Peyer's patch (tissue), 4 donors: ENCODE measurements around the gene GPC6. TPM values are rescaled to one million over a fixed set of nuclear protein-coding genes. Genes with fewer than 3 reads are reported as not detected.

ENCODE experiments used
- DNase-seq, 3 donors: peaks; one replicate each; pipeline ENCODE4 v3.0.0-alpha.2; 2017 to 2019
- H3K27ac ChIP-seq, 4 donors: fragments of 200-600 bp; sonication (generic); one replicate each; pipeline ENCODE4 v1.5.1; 2016 to 2019
- H3K27me3 ChIP-seq, 2 donors: fragments of 200-600 bp; sonication (generic); one replicate each; pipeline ENCODE4 v1.5.1; 2019
- H3K36me3 ChIP-seq, 3 donors: fragments of 200-600 bp; sonication (generic); one replicate each; pipeline ENCODE4 v1.5.1; 2016 to 2019
- H3K4me1 ChIP-seq, 4 donors: fragments of 200-600 bp; sonication (generic); one replicate each; pipeline ENCODE4 v1.5.1; 2016 to 2019
- H3K4me3 ChIP-seq, 4 donors: fragments of 200-600 bp; sonication (generic); 1 replicate in 3 of 4; 2 replicates in 1 of 4; pipeline ENCODE4 v1.5.1; 2016 to 2019; ENCODE audit warnings: mild to moderate bottlenecking in 1 of 4
- H3K9me3 ChIP-seq, 4 donors: fragments of 200-600 bp; sonication (generic); one replicate each; pipeline ENCODE4 v1.5.1; 2016 to 2019; ENCODE audit warnings: mild to moderate bottlenecking in 1 of 4
- POLR2A ChIP-seq, 2 donors: fragments of 450-650 bp; IDR thresholded peaks; one replicate each; pipeline ENCODE4 v1.5.1; 2017; ENCODE audit warnings: antibody characterized with exemption in 2 of 2, mild to moderate bottlenecking in 2 of 2, moderate library complexity in 2 of 2
- total RNA-seq, 4 donors: library from RNA; depleted of rRNA; stranded (reverse); fragments of >200 nt; gene quantifications; one replicate each; pipeline ENCODE4 v1.1.0, GENCODE V29; 2016
- TF ChIP-seq, protein P1 (sequence below), 6 experiments: fragments of 450-650 bp in 4 of 6; fragments of 200-600 bp in 2 of 6; sonication (generic) in 1 of 6; IDR thresholded peaks; one replicate each; pipeline ENCODE4 v1.5.1; 2017 to 2019; ENCODE audit warnings: antibody characterized with exemption in 6 of 6, mild to moderate bottlenecking in 3 of 6, moderate library complexity in 1 of 6

GPC6 gene
- total RNA-seq, 4 donors from 2014 or later, result 1.6 to 13.2 (median 2.6) TPM

DNA sequence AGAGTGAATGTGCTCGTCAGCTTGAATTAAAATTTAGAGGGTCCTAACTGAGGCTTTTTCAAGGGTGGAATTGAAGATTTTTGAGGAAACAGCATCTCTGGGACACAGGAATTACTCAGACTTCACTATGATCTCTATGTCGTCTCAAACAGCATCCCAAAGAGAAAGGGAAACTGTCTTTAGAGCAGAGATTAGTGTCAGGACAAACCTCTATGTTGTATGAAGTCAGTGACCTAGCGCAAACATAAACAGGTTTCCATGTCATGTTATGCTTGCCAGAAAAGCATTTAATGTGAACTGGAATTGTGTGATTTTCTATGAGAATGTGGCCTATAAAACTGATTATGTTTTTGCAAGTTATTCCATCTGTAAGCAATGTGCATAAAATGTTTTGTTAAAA lies 573.7 kb downstream of the GPC6 start:
- Histone ChIP-seq H3K36me3 (no peaks in the 10 kb centered on the region), H3K9me3 (no peaks in the 10 kb centered on the region), H3K4me1 (no peaks in the 10 kb centered on the region), H3K27me3 (no peaks in the 10 kb centered on the region), H3K4me3 (no peak overlapping the region), H3K27ac (no peak overlapping the region)
- no peak for DNase-seq
- TF ChIP-seq, protein P1, sequence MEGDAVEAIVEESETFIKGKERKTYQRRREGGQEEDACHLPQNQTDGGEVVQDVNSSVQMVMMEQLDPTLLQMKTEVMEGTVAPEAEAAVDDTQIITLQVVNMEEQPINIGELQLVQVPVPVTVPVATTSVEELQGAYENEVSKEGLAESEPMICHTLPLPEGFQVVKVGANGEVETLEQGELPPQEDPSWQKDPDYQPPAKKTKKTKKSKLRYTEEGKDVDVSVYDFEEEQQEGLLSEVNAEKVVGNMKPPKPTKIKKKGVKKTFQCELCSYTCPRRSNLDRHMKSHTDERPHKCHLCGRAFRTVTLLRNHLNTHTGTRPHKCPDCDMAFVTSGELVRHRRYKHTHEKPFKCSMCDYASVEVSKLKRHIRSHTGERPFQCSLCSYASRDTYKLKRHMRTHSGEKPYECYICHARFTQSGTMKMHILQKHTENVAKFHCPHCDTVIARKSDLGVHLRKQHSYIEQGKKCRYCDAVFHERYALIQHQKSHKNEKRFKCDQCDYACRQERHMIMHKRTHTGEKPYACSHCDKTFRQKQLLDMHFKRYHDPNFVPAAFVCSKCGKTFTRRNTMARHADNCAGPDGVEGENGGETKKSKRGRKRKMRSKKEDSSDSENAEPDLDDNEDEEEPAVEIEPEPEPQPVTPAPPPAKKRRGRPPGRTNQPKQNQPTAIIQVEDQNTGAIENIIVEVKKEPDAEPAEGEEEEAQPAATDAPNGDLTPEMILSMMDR (IDR thresholded peaks at IDR 0.05), result no peak
- TF ChIP-seq POLR2A (IDR thresholded peaks at IDR 0.05), result no peak

DNA sequence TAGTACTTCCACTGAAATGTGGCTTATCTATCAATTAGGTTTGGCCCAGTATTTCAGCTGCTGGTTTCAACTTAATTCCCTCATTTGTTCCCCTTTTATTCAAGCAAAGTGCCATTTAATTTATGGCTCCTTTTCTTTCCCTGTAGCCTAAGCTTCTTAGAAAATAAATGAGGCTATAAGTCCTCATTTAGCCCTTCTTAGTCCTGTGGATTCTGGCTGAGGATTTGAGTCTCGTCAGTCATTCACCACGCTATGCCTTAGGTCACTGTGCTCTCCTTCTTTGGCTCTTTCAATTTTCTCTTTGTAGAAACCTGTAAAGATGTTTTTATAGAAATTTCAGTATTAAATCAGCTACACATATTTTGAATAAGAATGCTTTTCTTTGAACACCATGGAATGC lies 579.1 kb downstream of the GPC6 start:
- no peaks in the 10 kb centered on the region for H3K4me1 ChIP-seq
- H3K36me3 ChIP-seq, result no peaks in the 10 kb centered on the region
- no peak overlapping the region for H3K27ac ChIP-seq
- H3K9me3 ChIP-seq, result no peaks in the 10 kb centered on the region
- H3K4me3 ChIP-seq, result no peak overlapping the region
- TF ChIP-seq, protein P1 (IDR thresholded peaks at IDR 0.05), result no peak
- TF ChIP-seq POLR2A (IDR thresholded peaks at IDR 0.05), result no peak
- no peak for DNase-seq
- H3K27me3 ChIP-seq, result no peaks in the 10 kb centered on the region

DNA sequence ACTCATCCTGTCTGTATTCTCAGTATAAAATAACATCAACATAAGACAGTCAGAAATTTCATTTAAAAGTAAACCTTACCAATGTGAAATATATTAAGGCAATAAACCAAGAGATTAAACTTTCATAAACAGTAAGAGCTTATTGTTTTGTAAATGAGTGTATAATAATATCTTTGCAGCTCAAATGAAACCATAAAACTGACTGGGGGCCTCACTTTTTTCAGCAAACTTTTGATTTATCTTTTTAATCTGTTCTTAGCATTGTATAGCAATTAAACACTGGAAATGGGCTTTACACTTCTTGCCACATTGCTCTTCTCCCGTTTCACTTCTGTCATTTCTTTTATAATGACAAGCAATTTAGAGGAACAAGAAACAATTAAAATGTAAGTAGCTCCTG lies 580.3 kb downstream of the GPC6 start:
- TF ChIP-seq, protein P1 (IDR thresholded peaks at IDR 0.05), result no peak
- TF ChIP-seq POLR2A (IDR thresholded peaks at IDR 0.05), result no peak
- no peaks in the 10 kb centered on the region for H3K4me1 ChIP-seq
- no peak overlapping the region for H3K27ac ChIP-seq
- no peaks in the 10 kb centered on the region for H3K27me3 ChIP-seq
- H3K4me3 ChIP-seq, result no peak overlapping the region
- H3K9me3 ChIP-seq, result no peaks in the 10 kb centered on the region
- H3K36me3 ChIP-seq, result no peaks in the 10 kb centered on the region
- no peak for DNase-seq

DNA sequence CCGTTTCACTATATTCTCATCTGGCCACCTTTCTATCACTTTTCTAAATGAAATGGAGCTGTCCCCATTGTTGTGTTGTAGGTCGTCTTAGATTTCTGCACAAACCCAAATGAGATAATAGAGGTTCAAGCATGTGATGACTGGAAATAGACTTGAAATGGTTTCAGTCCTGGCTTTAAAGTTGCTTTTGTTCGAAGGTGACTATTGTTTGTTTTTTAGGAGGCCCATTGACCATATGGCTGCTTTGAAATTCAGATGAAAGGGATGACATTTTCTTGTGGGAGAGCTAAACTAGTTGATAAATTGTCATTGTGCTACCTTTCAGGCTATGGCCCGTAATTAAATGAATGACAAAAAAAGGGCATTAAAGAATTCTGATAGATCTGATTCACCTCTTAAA lies 583.7 kb downstream of the GPC6 start:
- Histone ChIP-seq H3K27me3 (no peaks in the 10 kb centered on the region), H3K27ac (no peak overlapping the region), H3K4me1 (no peaks in the 10 kb centered on the region), H3K36me3 (no peaks in the 10 kb centered on the region), H3K4me3 (no peak overlapping the region), H3K9me3 (no peaks in the 10 kb centered on the region)
- DNase-seq, result no peak
- TF ChIP-seq, protein P1 (IDR thresholded peaks at IDR 0.05), result no peak
- no peak for TF ChIP-seq POLR2A (IDR thresholded peaks at IDR 0.05)

DNA sequence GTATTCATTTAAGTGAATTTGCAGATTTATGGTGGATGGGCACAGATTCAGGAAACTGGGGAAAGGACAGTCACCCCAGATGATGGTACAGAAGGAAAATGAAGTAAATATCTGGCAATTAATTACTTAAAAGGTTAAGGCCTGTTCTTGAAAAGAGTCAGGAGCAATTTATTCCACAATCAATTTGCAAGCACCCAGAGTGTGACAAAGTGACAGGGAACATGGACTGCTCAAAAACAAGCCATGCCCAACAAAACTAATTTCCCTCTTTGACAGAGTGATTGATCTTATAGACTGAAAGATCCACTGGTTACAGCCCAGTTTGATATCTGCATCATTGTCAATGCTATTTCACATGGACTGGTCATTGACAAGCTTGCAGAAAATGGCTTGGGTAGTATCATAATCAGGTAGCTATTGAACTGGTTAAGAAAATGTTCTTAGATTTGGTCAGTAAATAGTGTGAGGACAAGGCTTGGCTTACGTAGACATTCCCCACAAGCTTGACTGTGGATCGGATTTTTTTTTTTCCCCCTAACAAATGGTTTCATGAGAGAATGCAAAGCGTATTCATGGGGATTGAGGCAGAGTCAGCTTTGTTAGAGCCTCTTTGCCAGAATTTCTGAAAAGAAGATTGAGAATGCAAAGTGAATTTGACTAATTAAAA lies 584.6 kb downstream of the GPC6 start:
- no peak overlapping the region for H3K27ac ChIP-seq
- TF ChIP-seq, protein P1 (IDR thresholded peaks at IDR 0.05), result no peak
- TF ChIP-seq POLR2A (IDR thresholded peaks at IDR 0.05), result no peak
- H3K4me1 ChIP-seq, result no peaks in the 10 kb centered on the region
- no peaks in the 10 kb centered on the region for H3K36me3 ChIP-seq
- H3K27me3 ChIP-seq, result no peaks in the 10 kb centered on the region
- H3K4me3 ChIP-seq, result no peak overlapping the region
- H3K9me3 ChIP-seq, result no peaks in the 10 kb centered on the region
- DNase-seq, result no peak

DNA sequence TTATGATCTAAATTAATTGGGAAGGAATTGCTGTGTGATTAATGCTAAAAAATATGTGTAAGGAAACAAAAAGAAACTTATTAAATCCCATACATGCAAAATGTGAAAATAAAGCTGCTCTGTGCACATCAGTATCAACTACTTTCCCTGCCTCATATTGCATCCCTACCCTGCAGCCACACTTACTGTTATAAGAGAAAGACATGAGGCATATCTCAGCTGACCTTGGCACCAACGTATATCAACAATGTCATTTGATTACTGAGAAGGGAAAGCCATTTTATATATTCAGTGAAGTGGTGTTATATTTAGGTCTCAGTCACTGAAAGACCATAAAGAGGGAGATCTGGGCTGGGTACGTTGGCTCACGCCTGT lies 585.1 kb downstream of the GPC6 start:
- no peaks in the 10 kb centered on the region for H3K9me3 ChIP-seq
- H3K27me3 ChIP-seq, result no peaks in the 10 kb centered on the region
- TF ChIP-seq, protein P1 (IDR thresholded peaks at IDR 0.05), result no peak
- TF ChIP-seq POLR2A (IDR thresholded peaks at IDR 0.05), result no peak
- H3K27ac ChIP-seq, result no peak overlapping the region
- no peak for DNase-seq
- no peaks in the 10 kb centered on the region for H3K36me3 ChIP-seq
- H3K4me1 ChIP-seq, result no peaks in the 10 kb centered on the region
- no peak overlapping the region for H3K4me3 ChIP-seq
